H1 (cell line): Measurements from ENCODE around the gene HAS3. TPM values are rescaled to one million over a fixed set of nuclear protein-coding genes. Genes with fewer than 3 reads are reported as not detected.
A peak's percentile ranks its signal among the peaks of the same experiment; 100 is the strongest.

Source experiments
- CTCF ChIA-PET: fragments of 300-600 bp; sonication (Branson Sonifier 250); formaldehyde crosslinking; loops from one replicate; lab custom pipeline; 2021; ENCODE audit not compliant: partially characterized antibody; lab: Charles Lee
- POLR2A ChIA-PET: fragments of 300-600 bp; sonication (Branson Sonifier 250); formaldehyde crosslinking; loops from one replicate; lab custom pipeline; 2021; ENCODE audit warnings: inconsistent platforms; ENCODE audit not compliant: partially characterized antibody; lab: Charles Lee
- DNase-seq, 2 experiments: peaks; one replicate each; pipeline versions ENCODE4 v3.0.0 to v3.0.0-alpha.2; 2010 to 2022; ENCODE audit warnings: low spot score in 2 of 2, low read depth in 1 of 2, mixed read lengths in 1 of 2
- FAIRE-seq: peaks from 2 replicates; lab custom pipeline; 2011; peaks lifted over from hg19 to GRCh38; lab: Jason Lieb, UNC
- H2AFZ ChIP-seq: 2 replicates; pipeline ENCODE4 v1.8.1; 2012; ENCODE audit warnings: low read length, inconsistent platforms
- H2AK5ac ChIP-seq: 2 replicates; pipeline ENCODE4 v1.6.1; 2013; ENCODE audit warnings: low read depth, low read length
- H2BK120ac ChIP-seq: replicated peaks from 2 replicates; pipeline ENCODE3; 2013; ENCODE audit warnings: low read depth, low read length, inconsistent platforms
- H2BK12ac ChIP-seq: 2 replicates; pipeline ENCODE4 v1.6.1; 2013; ENCODE audit warnings: low read depth, low read length
- H2BK15ac ChIP-seq: 2 replicates; pipeline ENCODE4 v1.6.1; 2013; ENCODE audit warnings: low read length
- H2BK20ac ChIP-seq: 2 replicates; pipeline ENCODE4 v1.6.1; 2013; ENCODE audit warnings: low read length
- H2BK5ac ChIP-seq: 2 replicates; pipeline ENCODE4 v1.6.1; 2013; ENCODE audit warnings: low read depth, low read length
- H3K14ac ChIP-seq: 2 replicates; pipeline ENCODE4 v1.6.1; 2013; ENCODE audit warnings: inconsistent platforms; ENCODE audit not compliant: insufficient read length
- H3K18ac ChIP-seq: 2 replicates; pipeline ENCODE4 v1.6.1; 2013; ENCODE audit warnings: low read length; ENCODE audit errors: extremely low read depth
- H3K23ac ChIP-seq: 2 replicates; pipeline ENCODE4 v1.6.1; 2013; ENCODE audit warnings: inconsistent platforms; ENCODE audit not compliant: insufficient read length
- H3K23me2 ChIP-seq: 2 replicates; pipeline ENCODE4 v1.6.1; 2013; ENCODE audit warnings: low read depth, low read length
- H3K27ac ChIP-seq: 2 replicates; pipeline ENCODE4 v1.6.1; 2011; ENCODE audit warnings: low read depth, low read length, inconsistent platforms
- H3K27me3 ChIP-seq, 4 experiments: replicated peaks in 1 of 4; 1 replicate in 1 of 4; 2 replicates in 3 of 4; pipeline versions ENCODE4 v1.6.1 to v1.8.1; 2011 to 2013; ENCODE audit warnings: low read length in 3 of 4, mild to moderate bottlenecking in 3 of 4, inconsistent platforms in 2 of 4, mixed read lengths in 2 of 4, moderate library complexity in 1 of 4; ENCODE audit not compliant: control insufficient read depth in 3 of 4, insufficient read depth in 3 of 4; ENCODE audit errors: extremely low read depth in 1 of 4
- H3K36me3 ChIP-seq, 4 experiments: 2 replicates each; pipeline versions ENCODE4 v1.6.1 to v1.8.1; 2011 to 2013; ENCODE audit warnings: mild to moderate bottlenecking in 4 of 4, low read length in 3 of 4, moderate library complexity in 2 of 4, control low read depth in 1 of 4, inconsistent platforms in 1 of 4; ENCODE audit not compliant: insufficient read depth in 4 of 4, control insufficient read depth in 2 of 4
- H3K4ac ChIP-seq: replicated peaks from 2 replicates; pipeline ENCODE3; 2013; ENCODE audit warnings: low read length, low read depth, mixed read lengths, inconsistent platforms; ENCODE audit not compliant: insufficient read length
- H3K4me1 ChIP-seq, 4 experiments: replicated peaks in 1 of 4; 1 replicate in 1 of 4; 2 replicates in 3 of 4; pipeline versions ENCODE4 v1.6.1 to v1.8.1; 2011 to 2013; ENCODE audit warnings: low read length in 3 of 4, inconsistent platforms in 2 of 4, mixed read lengths in 1 of 4; ENCODE audit not compliant: insufficient read depth in 4 of 4, control insufficient read depth in 3 of 4
- H3K4me2 ChIP-seq, 2 experiments: 2 replicates each; pipeline versions ENCODE4 v1.6.1 to v1.8.1; 2011 to 2013; ENCODE audit warnings: low read depth in 2 of 2, low read length in 2 of 2, control low read depth in 1 of 2, inconsistent platforms in 1 of 2, mild to moderate bottlenecking in 1 of 2; ENCODE audit not compliant: insufficient read depth in 1 of 2
- H3K4me3 ChIP-seq, 4 experiments: fragments of 200-600, 300-600 bp in 1 of 4; sonication (generic), shearing (Covaris generic), sonication (Bioruptor Twin) in 1 of 4; 2 replicates each; pipeline versions ENCODE4 v1.5.1 to v1.8.1; 2011 to 2016; ENCODE audit warnings: low read length in 4 of 4, low read depth in 3 of 4, control low read depth in 2 of 4, inconsistent platforms in 2 of 4, mild to moderate bottlenecking in 2 of 4, mixed read lengths in 1 of 4, moderate library complexity in 1 of 4; ENCODE audit not compliant: insufficient read depth in 2 of 4; ENCODE audit errors: extremely low read depth in 1 of 4
- H3K56ac ChIP-seq: replicated peaks from 2 replicates; pipeline ENCODE3; 2013; ENCODE audit warnings: low read depth, mild to moderate bottlenecking, mixed read lengths, low read length, inconsistent platforms; ENCODE audit not compliant: insufficient read length
- H3K79me1 ChIP-seq: 2 replicates; pipeline ENCODE4 v1.6.1; 2013; ENCODE audit warnings: low read depth, low read length, control low read depth
- H3K79me2 ChIP-seq, 2 experiments: 2 replicates each; pipeline versions ENCODE4 v1.6.1 to v1.8.1; 2012 to 2013; ENCODE audit warnings: low read length in 2 of 2, mild to moderate bottlenecking in 2 of 2, inconsistent platforms in 1 of 2; ENCODE audit not compliant: insufficient read depth in 2 of 2, control insufficient read depth in 1 of 2
- H3K9ac ChIP-seq, 4 experiments: replicated peaks in 1 of 4; 1 replicate in 1 of 4; 2 replicates in 3 of 4; pipeline versions ENCODE4 v1.6.1 to v1.8.1; 2011 to 2013; ENCODE audit warnings: low read depth in 3 of 4, low read length in 3 of 4, control low read depth in 2 of 4, mild to moderate bottlenecking in 2 of 4, moderate library complexity in 2 of 4, inconsistent platforms in 1 of 4; ENCODE audit errors: extremely low read depth in 1 of 4
- H3K9me3 ChIP-seq, 2 experiments: 2 replicates each; pipeline versions ENCODE4 v1.6.1 to v1.8.1; 2012 to 2013; ENCODE audit warnings: mild to moderate bottlenecking in 2 of 2, moderate library complexity in 2 of 2, control low read depth in 1 of 2, inconsistent platforms in 1 of 2, low read depth in 1 of 2, low read length in 1 of 2, mixed read lengths in 1 of 2; ENCODE audit not compliant: insufficient read depth in 2 of 2
- H4K20me1 ChIP-seq, 2 experiments: replicated peaks in 1 of 2; 2 replicates each; pipeline versions ENCODE3 to v1.8.1; 2011 to 2013; ENCODE audit warnings: inconsistent platforms in 2 of 2, low read length in 2 of 2, mild to moderate bottlenecking in 1 of 2; ENCODE audit not compliant: insufficient read depth in 2 of 2, control insufficient read depth in 1 of 2
- H4K5ac ChIP-seq: 2 replicates; pipeline ENCODE4 v1.6.1; 2013; ENCODE audit warnings: low read length, low read depth, mixed read lengths, inconsistent platforms; ENCODE audit not compliant: insufficient read length
- H4K8ac ChIP-seq: 2 replicates; pipeline ENCODE4 v1.8.0; 2013; ENCODE audit warnings: mild to moderate bottlenecking, moderate library complexity, low read length, inconsistent platforms; ENCODE audit not compliant: insufficient read depth; ENCODE audit errors: extremely low read depth
- H4K91ac ChIP-seq: replicated peaks from 2 replicates; pipeline ENCODE3; 2013; ENCODE audit warnings: low read length, mixed read lengths, inconsistent platforms; ENCODE audit not compliant: insufficient read length
- CBX5 ChIP-seq: fragments of 300-800, 300-1000 bp; sonication (generic); IDR thresholded peaks from 2 replicates; pipeline ENCODE4 v1.7.1; 2016; ENCODE audit warnings: antibody characterized with exemption, low read length, low read depth
- POLR2AphosphoS5 ChIP-seq: IDR thresholded peaks from 2 replicates; pipeline ENCODE4 v1.6.1; 2011; ENCODE audit warnings: low read depth, low read length
- WGBS, 2 experiments: shearing (Covaris generic) in 1 of 2; methylation state at CpG; one replicate each; pipeline versions ENCODE4 v1.1.6 to v1.1.7; 2013 to 2015; ENCODE audit warnings: low lambda C conversion rate in 2 of 2, mixed read lengths in 2 of 2, inconsistent platforms in 1 of 2, low coverage in 1 of 2, missing lambda C conversion rate in 1 of 2; ENCODE audit not compliant: insufficient replicate concordance in 2 of 2, insufficient coverage in 1 of 2, insufficient read length in 1 of 2; ENCODE audit errors: extremely low coverage in 1 of 2, missing lambda C conversion rate in 1 of 2; 5-methylcytosine and 5-hydroxymethylcytosine counted together
- polyA plus RNA-seq, 7 experiments: library from polyadenylated mRNA; depleted of rRNA in 3 of 7; stranded (reverse) in 5 of 7; unstranded in 2 of 7; fragments of >200 nt in 5 of 7; fragments of 200-250 nt in 2 of 7; gene quantifications; 1 replicate in 5 of 7; 2 replicates in 1 of 7; 4 replicates in 1 of 7; pipeline versions ENCODE4 v1.2.1 to v1.2.3, GENCODE V29; 2011 to 2013; ENCODE audit warnings: missing spikeins in 2 of 7, mixed read lengths in 2 of 7
- total RNA-seq: library from RNA; stranded (reverse); fragmentation: NEBNext Ultra II Directional; extraction: Animal tissue kit (Norgen Biotek cat#: 25700); gene quantifications from 2 replicates; pipeline ENCODE4 v1.2.1, GENCODE V29; 2021

The HAS3 gene
- total and polyA plus RNA-seq, 2 of the 8 experiments (the other 6 are each of a cell fraction or from before 2014, with no cell fraction given), result 32.1 to 69.6 TPM

GRCh38 chr16:69116906-69117305 lies 11.5 kb downstream of the HAS3 start:
- Histone ChIP-seq H2AFZ (no peak overlapping the region), H4K20me1 (peaks cover 8 to 15% of the 10 kb centered on the region in 2 experiments), H3K23ac (no peak overlapping the region), H2BK20ac (no peak overlapping the region), H3K9ac (no peak overlapping the region), H3K18ac (no peak overlapping the region), H3K27me3 (no peaks in the 10 kb centered on the region), H3K4me1 (no peaks in the 10 kb centered on the region), H3K4me2 (no peak overlapping the region), H3K4me3 (no peak overlapping the region), H2BK120ac (no peak overlapping the region), H3K14ac (no peak overlapping the region), H3K36me3 (peaks cover 40 to 81% (median 67%) of the 10 kb centered on the region in 4 experiments), H3K56ac (no peak overlapping the region), H3K4ac (no peak overlapping the region), H4K91ac (no peak overlapping the region), H3K79me1 (peaks cover 14% of the 10 kb centered on the region; the same call in 1 of the 2 replicates), H4K5ac (no peak overlapping the region), H4K8ac (no peak overlapping the region), H2BK12ac (no peak overlapping the region), H3K79me2 (peaks cover 0 to 9% of the 10 kb centered on the region in 2 experiments; a peak in 1 of 4 replicates), H2BK5ac (0 out of 2 replicates have a peak overlapping the region, but pooled peaks have one; percentile 20), H2BK15ac (no peak overlapping the region), H3K23me2 (no peaks in the 10 kb centered on the region), H3K27ac (no peak overlapping the region), H3K9me3 (no peaks in the 10 kb centered on the region), H2AK5ac (no peak overlapping the region)
- POLR2A ChIA-PET, result interaction anchor here (0.8 to 3.6 kb wide), 5 partner anchors 9 to 140 kb away, joined by 3 to 38 read pairs (median 5); partner anchors contain the start of gene HAS3
- no peak for DNase-seq
- FAIRE-seq, result no peak
- CTCF ChIA-PET, result interaction anchor here (1.1 to 12.3 kb wide), 10 partner anchors 5 to 270 kb away, joined by 3 to 174 read pairs (median 4); partner anchors contain the start of gene HAS3
- 89% methylated on average over 6 of the region's 6 CpGs; no CpG with 5 or more reads in 1 of the 2 experiments for WGBS, 2 experiments
- TF ChIP-seq CBX5 (no peak), POLR2AphosphoS5 (0 out of 2 replicates have a peak, but pooled peaks have one; percentile 41)
